Natural killer cell (primary cell): ENCODE data around the gene CMC2. TPM values are rescaled to one million over a fixed set of nuclear protein-coding genes. Genes with fewer than 3 reads are reported as not detected.

ENCODE experiments used
- ATAC-seq, 3 donors: fragments of 150-1000 bp in 2 of 3; fragments of 200-7000 bp in 1 of 3; cut with Tn5 transposase; 1 replicate in 1 of 3; 2 replicates in 2 of 3; pipeline ENCODE4 v1.10.0; 2021; ENCODE audit warnings: mild to moderate bottlenecking in 2 of 3, moderate library complexity in 2 of 3
- DNase-seq, 2 donors: peaks; one replicate each; pipeline versions ENCODE4 v3.0.0 to v3.0.0-alpha.2; 2013 to 2021; ENCODE audit warnings: mixed read lengths in 1 of 2
- H3K27ac ChIP-seq: one replicate; pipeline ENCODE4 v1.5.1; 2013; ENCODE audit warnings: mild to moderate bottlenecking, low read length
- H3K27me3 ChIP-seq: one replicate; pipeline ENCODE4 v1.6.1; 2013; ENCODE audit warnings: low read length; ENCODE audit not compliant: control insufficient read depth, insufficient read depth
- H3K36me3 ChIP-seq: one replicate; pipeline ENCODE4 v1.6.1; 2013; ENCODE audit warnings: low read length; ENCODE audit not compliant: control insufficient read depth, insufficient read depth
- H3K4me1 ChIP-seq: one replicate; pipeline ENCODE4 v1.6.1; 2013; ENCODE audit warnings: low read length; ENCODE audit not compliant: control insufficient read depth, insufficient read depth
- H3K4me3 ChIP-seq: one replicate; pipeline ENCODE4 v1.5.1; 2013; ENCODE audit warnings: low read length
- H3K9me3 ChIP-seq: one replicate; pipeline ENCODE4 v1.6.1; 2013; ENCODE audit warnings: low read length; ENCODE audit not compliant: control insufficient read depth, insufficient read depth
- H3K27ac Mint-ChIP-seq, 2 donors: one replicate each; pipeline ENCODE4 v1.8.0; 2022; ENCODE audit warnings: mild to moderate bottlenecking in 2 of 2, mixed read lengths in 2 of 2, moderate library complexity in 1 of 2
- H3K27me3 Mint-ChIP-seq, 2 donors: one replicate each; pipeline ENCODE4 v1.8.0; 2022; ENCODE audit warnings: low read depth in 2 of 2, mixed read lengths in 2 of 2
- H3K36me3 Mint-ChIP-seq: one replicate; pipeline ENCODE4 v1.8.0; 2022; ENCODE audit warnings: mixed read lengths
- H3K4me1 Mint-ChIP-seq, 2 donors: one replicate each; pipeline ENCODE4 v1.8.0; 2022; ENCODE audit warnings: mixed read lengths in 2 of 2
- H3K4me3 Mint-ChIP-seq: one replicate; pipeline ENCODE4 v1.8.0; 2022; ENCODE audit warnings: mild to moderate bottlenecking, moderate library complexity, mixed read lengths
- H3K9me3 Mint-ChIP-seq, 2 donors: one replicate each; pipeline ENCODE4 v1.8.0; 2022; ENCODE audit warnings: mixed read lengths in 2 of 2
- CTCF ChIP-seq: fragments of 200-600 bp; IDR thresholded peaks from one replicate; pipeline ENCODE4 v1.8.0; 2022; ENCODE audit warnings: antibody characterized with exemption
- WGBS: methylation state at CpG from one replicate; pipeline ENCODE4 v1.1.7; 2013; ENCODE audit warnings: missing lambda C conversion rate; ENCODE audit not compliant: insufficient coverage; 5-methylcytosine and 5-hydroxymethylcytosine counted together
- intact Hi-C: fragments of 100-400 bp; cut with micrococcal nuclease; formaldehyde crosslinking; loops from one replicate; pipeline ENCODE4 v1.14.2; 2022
- total RNA-seq, 4 donors: library from RNA; stranded (reverse); fragments of 120-200 nt in 1 of 4; gene quantifications; one replicate each; pipeline versions ENCODE4 v1.2.3 to v1.2.4, GENCODE V29; 2013 to 2022

The CMC2 gene
- total RNA-seq, 3 donors from 2014 or later (not counting 1 experiment from before 2014, with no cell fraction given): 52.3 to 63.5 (median 63.2) TPM

GRCh38 chr16:80981103-80981502, 25.6 kb downstream of the CMC2 start:
- H3K4me3 Mint-ChIP-seq: no peak overlapping the region
- no peak for ATAC-seq

GRCh38 chr16:80976946-80977345, 29.7 kb downstream of the CMC2 start:
- H3K27me3 Mint-ChIP-seq: no peaks in the 10 kb centered on the region
- WGBS: 100% methylated on average over 1 of the region's 1 CpG
- DNase-seq (no peak), ATAC-seq (no peak)
- Histone ChIP-seq H3K27me3 (no peaks in the 10 kb centered on the region), H3K4me3 (no peak overlapping the region), H3K9me3 (no peaks in the 10 kb centered on the region), H3K36me3 (peaks cover 23% of the 10 kb centered on the region), H3K27ac (no peak overlapping the region), H3K4me1 (no peaks in the 10 kb centered on the region)
- no peaks in the 10 kb centered on the region for H3K9me3 Mint-ChIP-seq
- intact Hi-C loops: no loop called here
- no peak overlapping the region for H3K27ac Mint-ChIP-seq
- no peak for TF ChIP-seq CTCF
- no peak overlapping the region for H3K4me3 Mint-ChIP-seq
- H3K4me1 Mint-ChIP-seq: peaks cover 0 to 6% of the 10 kb centered on the region in 2 donors
- H3K36me3 Mint-ChIP-seq: peaks cover 6% of the 10 kb centered on the region

More at GRCh38 chr16:80981103-80981502, 25.6 kb downstream of the CMC2 start:
- Mint-ChIP-seq H3K27me3 (no peaks in the 10 kb centered on the region), H3K36me3 (no peaks in the 10 kb centered on the region), H3K9me3 (no peaks in the 10 kb centered on the region), H3K4me1 (peaks cover 5% of the 10 kb centered on the region in 2 donors), H3K27ac (no peak overlapping the region)
- TF ChIP-seq CTCF: no peak
- Histone ChIP-seq H3K36me3 (peaks cover 10% of the 10 kb centered on the region), H3K4me3 (no peak overlapping the region), H3K4me1 (no peaks in the 10 kb centered on the region), H3K27me3 (no peaks in the 10 kb centered on the region), H3K27ac (no peak overlapping the region), H3K9me3 (no peaks in the 10 kb centered on the region)
- intact Hi-C loops: no loop called here
- DNase-seq: no peak

GRCh38 chr16:80974649-80975376, 31.9 kb downstream of the CMC2 start:
- 96% methylated on average over 4 of the region's 6 CpGs for WGBS
- H3K4me3 ChIP-seq: no peak overlapping the region

More at GRCh38 chr16:80974649-80975376, 31.9 kb downstream of the CMC2 start:
- Mint-ChIP-seq H3K27me3 (no peaks in the 10 kb centered on the region), H3K4me1 (peaks cover 0 to 6% of the 10 kb centered on the region in 2 donors), H3K36me3 (peaks cover 6% of the 10 kb centered on the region), H3K27ac (no peak overlapping the region), H3K9me3 (no peaks in the 10 kb centered on the region), H3K4me3 (no peak overlapping the region)
- no peaks in the 10 kb centered on the region for H3K4me1 ChIP-seq
- H3K27me3 ChIP-seq: no peaks in the 10 kb centered on the region
- peak; percentile 56 for TF ChIP-seq CTCF
- intact Hi-C loops: no loop called here
- ATAC-seq (peak in 1 of 3 donors; percentile 24), DNase-seq (peak in 1 of 2 donors; percentile 6)
- no peak overlapping the region for H3K27ac ChIP-seq
- H3K36me3 ChIP-seq: peaks cover 18% of the 10 kb centered on the region
- no peaks in the 10 kb centered on the region for H3K9me3 ChIP-seq
